Activated B cell treated with CpG ODN at 0.5 μM for 24 hours (primary cell): ENCODE data around the gene CD53. TPM values are rescaled to one million over a fixed set of nuclear protein-coding genes. Genes with fewer than 3 reads are reported as not detected.

Source experiments
- ATAC-seq: fragments of 200-7000 bp; cut with Tn5 transposase; one replicate; pipeline ENCODE4 v1.10.0; 2021; ENCODE audit warnings: low read depth, mild to moderate bottlenecking, moderate library complexity
- CTCF ChIA-PET: fragments of 350-600 bp; sonication (Branson Sonifier 250); formaldehyde crosslinking; loops from one replicate; lab custom pipeline; 2021; ENCODE audit warnings: antibody characterized with exemption; lab: Charles Lee
- POLR2A ChIA-PET: fragments of 350-600 bp; sonication (Branson Sonifier 250); formaldehyde crosslinking; loops from one replicate; lab custom pipeline; 2021; ENCODE audit warnings: antibody characterized with exemption; lab: Charles Lee
- DNase-seq: peaks from one replicate; pipeline ENCODE4 v3.0.0; 2022
- H3K27ac Mint-ChIP-seq: one replicate; pipeline ENCODE4 v1.8.0; 2020; ENCODE audit warnings: mixed read lengths
- H3K27me3 Mint-ChIP-seq: one replicate; pipeline ENCODE4 v1.8.0; 2021; ENCODE audit warnings: mixed read lengths
- H3K36me3 Mint-ChIP-seq: one replicate; pipeline ENCODE4 v1.8.0; 2021; ENCODE audit warnings: low read depth, mixed read lengths
- H3K4me1 Mint-ChIP-seq: one replicate; pipeline ENCODE4 v1.8.0; 2021; ENCODE audit warnings: mixed read lengths
- H3K4me3 Mint-ChIP-seq: one replicate; pipeline ENCODE4 v1.8.0; 2020; ENCODE audit warnings: mild to moderate bottlenecking, mixed read lengths
- H3K9me3 Mint-ChIP-seq: one replicate; pipeline ENCODE4 v1.8.0; 2020; ENCODE audit warnings: mixed read lengths
- intact Hi-C: fragments of 100-400 bp; cut with micrococcal nuclease; formaldehyde crosslinking; loops from one replicate; pipeline ENCODE4 v1.15.1; 2024
- total RNA-seq: library from RNA; stranded (reverse); gene quantifications from 2 replicates; pipeline ENCODE4 v1.2.3, GENCODE V29; 2022
- TF ChIP-seq, protein P1 (sequence below): fragments of 200-600 bp; IDR thresholded peaks from one replicate; pipeline ENCODE4 v1.8.0; 2022; ENCODE audit warnings: antibody characterized with exemption, mild to moderate bottlenecking

Gene CD53
- total RNA-seq, 1 donor from 2014 or later = 522 TPM

GRCh38 chr1:110898734-110899457 lies 25.9 kb downstream of the CD53 start:
- H3K9me3 Mint-ChIP-seq = no peaks in the 10 kb centered on the region
- ATAC-seq (no peak), DNase-seq (no peak)
- no peaks in the 10 kb centered on the region for H3K27me3 Mint-ChIP-seq
- TF ChIP-seq, protein P1, sequence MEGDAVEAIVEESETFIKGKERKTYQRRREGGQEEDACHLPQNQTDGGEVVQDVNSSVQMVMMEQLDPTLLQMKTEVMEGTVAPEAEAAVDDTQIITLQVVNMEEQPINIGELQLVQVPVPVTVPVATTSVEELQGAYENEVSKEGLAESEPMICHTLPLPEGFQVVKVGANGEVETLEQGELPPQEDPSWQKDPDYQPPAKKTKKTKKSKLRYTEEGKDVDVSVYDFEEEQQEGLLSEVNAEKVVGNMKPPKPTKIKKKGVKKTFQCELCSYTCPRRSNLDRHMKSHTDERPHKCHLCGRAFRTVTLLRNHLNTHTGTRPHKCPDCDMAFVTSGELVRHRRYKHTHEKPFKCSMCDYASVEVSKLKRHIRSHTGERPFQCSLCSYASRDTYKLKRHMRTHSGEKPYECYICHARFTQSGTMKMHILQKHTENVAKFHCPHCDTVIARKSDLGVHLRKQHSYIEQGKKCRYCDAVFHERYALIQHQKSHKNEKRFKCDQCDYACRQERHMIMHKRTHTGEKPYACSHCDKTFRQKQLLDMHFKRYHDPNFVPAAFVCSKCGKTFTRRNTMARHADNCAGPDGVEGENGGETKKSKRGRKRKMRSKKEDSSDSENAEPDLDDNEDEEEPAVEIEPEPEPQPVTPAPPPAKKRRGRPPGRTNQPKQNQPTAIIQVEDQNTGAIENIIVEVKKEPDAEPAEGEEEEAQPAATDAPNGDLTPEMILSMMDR = no peak
- H3K27ac Mint-ChIP-seq = peak overlapping the region; percentile 62
- H3K36me3 Mint-ChIP-seq = peaks cover 85% of the 10 kb centered on the region
- intact Hi-C loops = no loop called here
- H3K4me3 Mint-ChIP-seq = no peak overlapping the region
- CTCF ChIA-PET = no interaction called here
- H3K4me1 Mint-ChIP-seq = peaks cover 66% of the 10 kb centered on the region
- POLR2A ChIA-PET = no interaction called here

DNA sequence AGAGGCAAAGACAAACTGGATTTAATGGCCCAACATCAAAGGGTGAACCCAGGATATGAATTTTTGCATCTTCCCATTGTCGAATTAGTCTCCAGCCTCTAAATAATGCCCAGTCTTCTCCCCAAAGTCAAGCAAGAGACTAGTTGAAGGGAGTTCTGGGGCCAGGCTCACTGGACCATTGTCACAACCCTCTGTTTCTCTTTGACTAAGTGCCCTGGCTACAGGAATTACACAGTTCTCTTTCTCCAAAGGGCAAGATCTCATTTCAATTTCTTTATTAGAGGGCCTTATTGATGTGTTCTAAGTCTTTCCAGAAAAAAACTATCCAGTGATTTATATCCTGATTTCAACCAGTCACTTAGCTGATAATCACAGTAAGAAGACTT lies 26.5 kb downstream of the CD53 start:
- peaks cover 79% of the 10 kb centered on the region for H3K36me3 Mint-ChIP-seq
- no peak for DNase-seq

GRCh38 chr1:110902820-110903463 lies 30.0 kb downstream of the CD53 start:
- TF ChIP-seq, protein P1 = no peak
- peaks cover 50% of the 10 kb centered on the region for H3K4me1 Mint-ChIP-seq
- no peaks in the 10 kb centered on the region for H3K27me3 Mint-ChIP-seq
- POLR2A ChIA-PET = no interaction called here
- ATAC-seq (no peak), DNase-seq (no peak)
- H3K4me3 Mint-ChIP-seq = no peak overlapping the region
- CTCF ChIA-PET = interaction anchor here (2.1 kb wide), 1 partner anchor 121 kb away, joined by 4 read pairs; no protein-coding TSS in a partner anchor
- peaks cover 46% of the 10 kb centered on the region for H3K36me3 Mint-ChIP-seq
- intact Hi-C loops = no loop called here
- peak overlapping the region; percentile 75 for H3K27ac Mint-ChIP-seq
- H3K9me3 Mint-ChIP-seq = peaks cover 4% of the 10 kb centered on the region

More for the DNA sequence above, 26.5 kb downstream of the CD53 start:
- ChIA-PET POLR2A (no interaction called here), CTCF (no interaction called here)
- no peak for ATAC-seq
- no peaks in the 10 kb centered on the region for H3K9me3 Mint-ChIP-seq
- intact Hi-C loops = no loop called here
- no peaks in the 10 kb centered on the region for H3K27me3 Mint-ChIP-seq
- TF ChIP-seq, protein P1 = no peak
- H3K27ac Mint-ChIP-seq = peak overlapping the region; percentile 57
- H3K4me3 Mint-ChIP-seq = no peak overlapping the region
- H3K4me1 Mint-ChIP-seq = peaks cover 65% of the 10 kb centered on the region

GRCh38 chr1:110903853-110904500 lies 31.0 kb downstream of the CD53 start:
- CTCF ChIA-PET = interaction anchor here (2.1 kb wide), 1 partner anchor 122 kb away, joined by 4 read pairs; no protein-coding TSS in a partner anchor
- DNase-seq = no peak

More at GRCh38 chr1:110903853-110904500, 31.0 kb downstream of the CD53 start:
- no peaks in the 10 kb centered on the region for H3K27me3 Mint-ChIP-seq
- peak overlapping the region; percentile 57 for H3K27ac Mint-ChIP-seq
- POLR2A ChIA-PET = interaction anchor here (1.5 kb wide), 1 partner anchor 29 kb away, joined by 3 read pairs; no protein-coding TSS in a partner anchor
- H3K9me3 Mint-ChIP-seq = peaks cover 4% of the 10 kb centered on the region
- intact Hi-C loops = loop anchor here (2.0 kb wide), 1 partner anchor 15 kb away; no protein-coding TSS in a partner anchor
- peaks cover 35% of the 10 kb centered on the region for H3K36me3 Mint-ChIP-seq
- ATAC-seq = peak; percentile 26
- H3K4me1 Mint-ChIP-seq = peaks cover 41% of the 10 kb centered on the region
- TF ChIP-seq, protein P1 = no peak
- no peak overlapping the region for H3K4me3 Mint-ChIP-seq
